Stimulated activated CD4-positive, alpha-beta T cell treated with anti-CD3 and anti-CD28 coated beads, Interleukin-1b, Interleukin-23, amount 100 ng/mL, for 1 hour (primary cell): Measurements from ENCODE around the gene FOXJ1.

Source experiments
- DNase-seq, 2 donors: peaks; one replicate each; pipeline ENCODE4 v3.0.0-alpha.2; 2020; ENCODE audit warnings: low read depth in 2 of 2

FOXJ1 gene

DNA sequence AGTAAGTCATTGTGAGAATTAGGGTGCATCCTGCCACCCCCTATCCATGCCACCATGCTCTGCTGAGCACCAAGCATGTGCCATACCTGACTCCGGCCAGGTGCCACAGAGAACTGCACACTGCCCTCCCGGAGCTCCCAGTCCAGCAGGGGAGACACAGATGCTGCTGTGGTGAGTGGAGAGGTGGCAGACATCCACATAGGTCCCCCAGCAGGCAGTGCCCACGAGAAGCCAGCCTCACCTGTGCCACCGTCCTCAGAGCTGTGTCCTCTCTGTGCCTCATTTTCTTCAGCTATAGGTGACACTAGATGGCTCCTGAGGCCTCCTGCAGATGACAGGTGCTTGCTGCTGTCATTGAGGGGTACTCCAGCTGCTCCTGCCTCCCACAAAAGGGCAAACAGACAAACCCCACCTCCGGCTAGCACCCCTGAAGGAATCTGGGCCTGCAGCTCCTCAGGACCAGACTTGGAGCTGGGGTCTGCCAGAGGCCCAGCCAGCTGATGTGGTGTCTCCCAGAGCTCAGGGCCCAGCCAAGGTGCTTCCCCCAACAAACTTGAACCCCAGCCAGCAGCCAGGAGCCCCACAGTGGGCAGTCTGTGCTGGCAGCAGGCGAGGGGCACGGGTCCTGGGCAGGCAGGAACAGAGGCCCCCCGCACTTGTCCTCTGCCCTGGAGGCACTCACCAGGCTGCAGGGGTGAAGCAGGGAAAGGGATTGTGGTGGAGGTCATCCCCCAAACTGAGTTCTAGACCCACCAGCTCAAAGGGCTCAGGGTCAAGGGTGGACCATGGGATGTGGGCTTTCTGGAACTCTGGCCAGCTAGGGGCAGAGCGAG, 17.1 kb downstream of the FOXJ1 start:
- no peak for DNase-seq

DNA sequence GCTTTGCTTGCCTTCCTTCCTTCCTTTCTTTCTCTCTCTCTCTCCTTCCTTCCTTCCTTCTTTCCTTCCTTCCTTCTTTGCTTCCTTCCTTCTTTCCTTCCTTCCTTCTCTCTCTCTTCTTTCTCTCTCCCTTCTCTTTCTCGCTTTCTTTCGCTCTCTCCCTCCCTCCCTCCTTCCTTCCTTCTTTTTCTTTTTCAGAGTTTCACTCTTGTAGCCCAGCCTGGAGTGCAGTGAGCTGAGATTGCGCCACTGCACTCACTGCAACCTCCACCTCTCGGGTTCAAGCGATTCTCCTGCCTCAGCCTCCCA, 17.9 kb downstream of the FOXJ1 start:
- DNase-seq = no peak

DNA sequence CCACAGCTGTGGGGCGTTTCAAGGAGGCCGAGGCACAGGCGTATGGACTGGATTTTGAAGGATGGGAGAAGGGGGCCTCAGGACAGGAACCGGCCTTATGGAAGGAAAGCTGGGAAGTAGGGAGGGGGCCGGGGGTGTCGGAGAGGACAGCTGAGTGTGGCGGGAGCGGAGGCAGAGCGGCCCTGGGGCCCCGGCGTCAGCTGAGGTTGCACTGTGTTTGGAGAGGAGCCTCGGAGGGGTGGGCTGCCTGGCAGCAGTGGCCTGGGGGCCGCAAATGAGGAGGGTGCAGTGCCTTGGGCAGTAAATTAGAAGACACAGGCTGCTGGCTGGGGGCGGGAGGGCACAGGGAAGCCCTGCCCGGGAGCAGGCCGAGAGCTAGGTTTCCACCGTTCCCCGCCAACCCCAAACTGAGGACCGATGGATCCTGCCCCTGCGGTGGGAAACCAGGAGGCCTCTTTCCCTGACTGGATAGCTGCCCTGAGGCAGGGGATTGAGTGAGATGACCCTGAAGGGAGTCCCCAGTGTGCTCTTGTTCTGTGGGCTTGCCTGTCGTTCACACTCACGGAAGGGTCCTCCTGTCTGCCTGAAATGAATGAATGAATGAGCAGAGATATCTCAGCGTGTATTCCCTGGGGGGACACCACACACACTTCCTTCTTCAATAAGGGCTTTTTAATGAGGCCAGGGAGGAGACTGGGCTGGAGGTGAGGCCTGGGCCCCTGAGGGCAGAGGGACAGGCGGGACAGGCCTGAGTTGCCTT, 18.4 kb downstream of the FOXJ1 start:
- DNase-seq = no peak

- no peak for DNase-seq
These were observed 19.1 kb downstream of the FOXJ1 start for GRCh38 chr17:76121932-76122430.

DNA sequence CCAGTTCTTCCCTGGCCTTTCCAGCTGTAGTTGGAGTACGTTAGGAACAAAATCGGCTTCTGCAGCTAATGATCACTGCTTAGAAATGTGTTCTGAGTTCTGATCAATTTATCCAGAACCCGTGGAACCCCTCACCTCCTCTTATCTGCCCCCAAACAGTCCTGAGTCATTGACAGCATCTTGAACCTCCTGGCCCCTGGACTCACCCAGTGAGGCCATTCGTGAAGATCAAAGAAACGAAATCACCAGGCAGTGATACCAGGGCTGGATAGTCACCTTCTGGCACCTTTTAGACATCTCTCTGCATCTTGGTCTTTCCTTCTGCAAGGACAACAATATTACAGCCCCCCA, 20.4 kb downstream of the FOXJ1 start:
- DNase-seq = no peak

GRCh38 chr17:76119409-76120371, 21.4 kb downstream of the FOXJ1 start:
- no peak for DNase-seq

GRCh38 chr17:76115138-76115754, 25.8 kb downstream of the FOXJ1 start:
- DNase-seq = no peak

DNA sequence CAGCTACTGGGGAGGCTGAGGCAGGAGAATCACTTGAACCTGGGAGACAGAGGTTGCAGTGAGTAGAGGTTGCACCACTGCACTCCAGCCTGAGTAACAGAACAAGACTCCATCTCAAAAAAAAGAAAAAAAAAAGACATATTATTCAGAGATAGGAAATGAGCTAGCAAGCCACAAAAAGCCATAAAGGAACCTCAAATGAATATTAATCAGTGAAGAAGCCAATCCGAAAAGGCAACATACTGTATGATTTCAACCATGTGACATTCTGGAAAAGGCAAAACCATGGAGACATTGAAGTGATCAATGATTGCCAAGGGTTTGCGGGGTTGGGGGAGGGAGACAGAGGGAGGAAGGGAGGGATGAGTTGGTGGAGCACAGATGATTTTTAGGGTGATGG, 29.1 kb downstream of the FOXJ1 start:
- DNase-seq = no peak

DNA sequence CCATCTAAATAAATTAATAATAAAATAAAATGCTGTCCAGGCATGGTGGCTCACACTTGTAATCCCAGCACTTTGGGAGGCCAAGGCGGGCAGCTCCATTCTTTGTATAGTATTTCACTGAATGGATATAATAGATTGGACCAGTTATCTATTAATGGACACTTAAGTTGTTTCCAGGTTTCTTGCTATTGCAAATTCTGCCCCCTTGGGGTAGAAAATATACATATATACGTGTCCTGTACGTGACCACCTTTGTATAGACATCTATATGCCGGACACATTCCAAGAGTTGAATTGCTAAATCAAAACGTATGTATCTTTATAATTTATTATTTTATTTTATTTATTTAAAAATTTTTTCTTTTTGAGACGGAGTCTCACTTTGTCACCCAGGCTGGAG, 33.5 kb downstream of the FOXJ1 start:
- DNase-seq = no peak

DNA sequence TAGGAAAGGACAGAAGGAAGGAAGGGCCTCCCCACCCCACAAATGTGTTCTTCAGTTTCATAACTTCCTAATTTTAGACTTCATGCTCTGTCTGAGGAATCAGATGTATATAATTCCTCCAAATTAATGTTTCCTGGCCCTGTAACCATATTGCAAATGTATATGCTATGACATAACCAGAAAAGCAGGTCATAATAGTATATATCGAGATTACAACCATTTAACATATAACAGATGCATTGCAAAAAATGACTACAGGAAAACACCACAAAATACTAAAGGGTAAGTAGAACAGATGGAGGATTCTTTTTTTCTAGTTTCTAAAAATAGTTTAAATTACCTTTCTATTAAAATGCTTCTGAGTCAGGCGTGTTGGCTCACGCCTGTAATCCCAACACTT, 34.3 kb downstream of the FOXJ1 start:
- DNase-seq = no peak

GRCh38 chr17:76104896-76105231, 36.2 kb downstream of the FOXJ1 start:
- no peak for DNase-seq

- no peak for DNase-seq
These were observed 36.7 kb downstream of the FOXJ1 start for GRCh38 chr17:76104140-76104895.

DNA sequence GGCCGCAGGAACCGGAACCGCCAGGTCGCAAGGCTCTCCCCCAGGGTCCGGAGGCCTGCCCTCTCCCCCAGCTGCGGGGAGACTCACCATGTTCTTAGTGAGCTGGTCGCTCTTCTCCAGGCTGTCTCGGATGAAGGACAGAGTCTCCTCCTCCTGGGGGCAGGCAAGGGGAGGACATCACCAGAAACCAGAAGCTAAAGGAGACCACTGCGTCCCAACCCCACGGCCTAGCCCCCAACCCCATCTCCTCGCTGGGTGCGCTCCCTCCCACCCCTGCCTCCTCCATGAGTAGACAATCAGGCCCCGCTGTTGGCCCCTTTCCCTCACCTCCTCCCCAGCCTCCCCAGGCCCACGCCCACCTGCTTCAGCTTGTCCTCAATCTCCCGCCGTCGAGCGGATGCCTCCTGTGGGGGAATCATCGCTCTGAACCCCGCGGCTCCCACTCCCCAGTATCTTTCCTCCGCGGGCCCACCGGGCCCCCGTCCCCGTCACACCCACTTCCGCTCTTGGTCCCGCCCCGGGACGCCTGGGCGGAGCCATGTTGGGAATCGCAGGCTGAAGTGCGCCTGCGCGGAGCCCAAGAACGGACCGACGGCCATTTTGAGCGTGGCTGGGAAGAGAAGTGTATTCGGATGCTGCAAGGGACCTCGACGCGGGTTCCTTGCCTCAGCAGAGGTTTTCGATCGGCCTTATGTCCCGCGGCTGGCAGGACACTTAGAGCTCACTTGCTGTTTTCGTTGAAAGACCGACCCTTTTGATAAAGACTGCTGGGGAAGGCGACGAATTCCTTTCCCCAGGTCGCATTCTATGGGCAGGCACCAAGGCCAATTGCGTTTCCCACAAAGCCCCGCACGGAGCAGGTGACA, 37.5 kb downstream of the FOXJ1 start, which contains the start of gene EXOC7:
TSS of gene EXOC7 (minus strand) at position 514 of the 866 bp plus-strand sequence. CDS start at position 419, 95 bp downstream.
- DNase-seq = peak; percentile 84 to 88

- DNase-seq = no peak
These were observed 38.1 kb downstream of the FOXJ1 start for GRCh38 chr17:76102944-76103273.

GRCh38 chr17:76097716-76098295, 43.2 kb downstream of the FOXJ1 start:
- DNase-seq = no peak

GRCh38 chr17:76095943-76096342, 45.1 kb downstream of the FOXJ1 start:
- no peak for DNase-seq

DNA sequence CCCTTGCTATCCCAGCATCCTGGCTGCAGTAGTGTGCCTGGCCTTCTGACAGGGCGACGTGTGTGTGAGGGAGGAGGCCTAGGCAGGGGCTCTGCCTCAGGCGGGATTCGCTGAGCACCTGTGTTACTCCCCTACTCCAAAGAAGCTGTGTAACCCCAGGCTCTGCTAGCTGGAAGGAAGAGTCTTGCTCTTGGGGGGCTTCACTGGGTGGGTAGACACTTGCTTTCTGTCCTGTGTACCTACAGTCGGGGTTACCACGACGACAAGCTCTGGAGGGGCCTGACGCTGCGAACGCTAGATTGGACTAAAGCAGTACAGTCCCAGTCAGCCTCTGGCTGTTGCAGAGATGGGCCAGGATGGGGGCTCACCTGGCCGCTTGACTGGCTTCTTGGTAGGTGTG, 47.0 kb downstream of the FOXJ1 start:
- no peak for DNase-seq

DNA sequence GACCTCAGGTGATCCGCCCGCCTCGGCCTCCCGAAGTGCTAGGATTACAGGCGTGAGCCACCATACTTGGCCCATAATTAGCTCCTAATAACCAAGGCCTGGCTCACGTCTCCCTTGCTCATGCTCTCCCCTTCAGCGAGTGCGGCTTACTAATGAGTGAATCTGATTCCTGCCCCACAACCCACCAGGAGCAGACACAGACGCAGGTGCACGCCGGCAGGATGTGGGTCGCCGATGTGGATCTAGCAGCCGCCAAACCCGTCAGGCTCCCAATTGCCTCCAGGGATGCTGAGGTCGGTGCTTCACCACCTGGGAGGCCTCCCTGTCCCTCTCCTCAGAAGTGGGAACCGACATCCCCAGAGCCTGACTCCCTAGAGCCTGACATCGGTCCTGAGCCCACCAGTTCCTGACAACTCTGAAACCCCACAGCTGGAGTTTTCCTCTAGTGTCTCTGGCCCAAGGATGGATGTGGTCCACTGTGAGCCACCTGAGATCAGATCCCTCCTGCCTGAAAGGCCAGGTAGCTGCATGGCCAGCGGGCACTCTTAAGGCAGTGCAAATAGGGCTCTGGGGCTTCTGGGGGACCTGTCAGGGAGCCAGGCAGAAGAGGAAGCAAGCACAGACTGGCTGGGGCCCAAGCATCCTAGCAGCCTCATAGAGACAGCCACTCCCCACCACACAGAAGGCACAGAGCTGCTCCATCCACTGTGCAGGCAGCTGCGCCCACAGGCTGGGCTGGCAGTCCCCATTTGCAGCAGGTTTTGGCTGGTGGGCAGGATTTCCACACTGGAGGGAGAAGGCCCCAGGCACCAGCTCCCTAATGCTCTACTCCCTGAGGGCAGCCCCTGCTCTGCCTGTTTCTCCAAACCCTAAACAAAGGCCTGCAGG, 48.3 kb downstream of the FOXJ1 start:
- no peak for DNase-seq
